ENCODE measurements around the gene SFSWAP.
"Not testable (repeated sequence)": the region's sequence is repeated elsewhere in the genome, so short reads cannot be mapped to it uniquely, and the experiment has no call there.

SFSWAP gene

GRCh38 chr12:131704509-131704908 lies 6.4 kb upstream of the SFSWAP start:
- no peak for DNase-seq

- not testable (repeated sequence) for DNase-seq
Measured at GRCh38 chr12:131706709-131707108, 4.2 kb upstream of the SFSWAP start.

GRCh38 chr12:131709226-131709625 lies 1.7 kb upstream of the SFSWAP start:
- no peak for DNase-seq

GRCh38 chr12:131711551-131712205 lies 788 bp downstream of the SFSWAP start:
- no peak for DNase-seq

GRCh38 chr12:131713349-131713748 lies 2.5 kb downstream of the SFSWAP start:
- DNase-seq: no peak

DNA sequence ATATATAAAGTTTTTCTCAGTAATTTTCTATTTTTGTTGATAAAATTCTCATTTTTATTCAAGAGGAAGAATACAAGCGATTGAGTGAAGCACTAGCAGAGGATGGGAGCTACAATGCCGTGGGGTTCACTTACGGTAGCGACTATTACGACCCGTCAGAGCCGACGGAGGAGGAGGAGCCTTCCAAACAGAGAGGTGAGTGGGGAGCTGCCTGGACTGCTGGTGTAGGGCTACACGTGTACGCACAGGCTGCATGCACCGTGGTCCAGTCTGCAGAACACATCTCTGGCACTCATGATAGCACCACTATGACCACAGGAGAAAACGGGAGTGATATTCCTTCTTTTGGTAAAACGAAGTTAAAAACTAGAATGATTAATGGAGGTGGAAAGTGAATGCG lies 3.9 kb downstream of the SFSWAP start:
- no peak for DNase-seq

DNA sequence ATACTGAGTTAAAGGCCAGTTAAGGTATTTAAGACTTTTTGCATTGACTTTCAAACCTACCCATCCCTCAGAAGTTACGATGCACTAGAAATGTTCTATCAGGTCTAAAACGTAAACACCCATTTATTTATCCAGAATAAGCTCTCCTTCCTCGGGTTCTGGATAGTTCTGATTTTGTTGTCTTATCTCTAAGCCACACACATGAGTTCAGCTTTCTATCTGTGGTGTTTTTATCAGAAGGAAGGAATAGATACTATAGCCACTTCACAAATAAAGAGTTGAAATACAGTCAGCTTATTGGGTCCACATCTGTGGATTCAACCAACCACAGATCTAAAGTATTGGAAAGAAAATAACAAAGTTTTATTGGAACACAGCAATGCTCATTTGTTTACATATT lies 5.4 kb downstream of the SFSWAP start:
- no peak for DNase-seq

DNA sequence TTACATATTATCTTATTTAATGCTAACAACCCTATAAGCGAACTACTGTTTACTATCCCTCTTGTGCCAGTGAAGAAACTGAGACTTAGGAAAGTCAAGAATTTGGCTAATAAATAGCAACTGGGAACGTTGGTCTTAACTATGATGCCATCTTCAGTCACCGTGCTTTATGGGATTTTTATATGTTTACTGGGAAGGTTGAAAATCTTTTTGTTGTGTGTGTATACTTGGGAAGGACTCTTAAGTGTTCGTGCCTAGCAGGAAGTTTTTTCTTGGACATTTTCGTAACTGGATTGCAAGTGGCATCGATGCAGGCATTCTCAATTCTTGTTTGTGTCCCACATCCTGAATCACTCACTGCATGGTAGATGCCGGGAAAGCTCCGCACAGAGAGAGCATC lies 9.4 kb downstream of the SFSWAP start:
- DNase-seq: no peak

DNA sequence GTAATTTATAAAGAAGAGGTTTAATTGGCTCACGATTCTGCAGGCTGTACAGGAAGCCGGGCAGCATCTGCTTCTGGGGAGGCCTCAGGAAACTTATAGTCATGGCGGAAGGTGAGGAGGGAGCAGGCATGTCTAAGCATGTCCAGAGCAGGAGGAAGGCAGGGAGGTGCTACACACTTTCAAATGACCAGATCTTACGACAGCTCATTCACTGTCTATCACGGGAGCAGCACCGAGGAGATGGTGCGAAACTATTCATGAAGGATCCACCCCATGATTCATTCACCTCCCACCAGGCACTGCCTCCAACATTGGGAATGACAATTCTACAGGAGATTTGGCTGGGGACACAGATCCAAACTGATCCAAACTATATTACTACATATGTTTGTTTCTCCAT lies 10.0 kb downstream of the SFSWAP start:
- DNase-seq: no peak

GRCh38 chr12:131721548-131721947 lies 10.7 kb downstream of the SFSWAP start:
- DNase-seq: no peak

DNA sequence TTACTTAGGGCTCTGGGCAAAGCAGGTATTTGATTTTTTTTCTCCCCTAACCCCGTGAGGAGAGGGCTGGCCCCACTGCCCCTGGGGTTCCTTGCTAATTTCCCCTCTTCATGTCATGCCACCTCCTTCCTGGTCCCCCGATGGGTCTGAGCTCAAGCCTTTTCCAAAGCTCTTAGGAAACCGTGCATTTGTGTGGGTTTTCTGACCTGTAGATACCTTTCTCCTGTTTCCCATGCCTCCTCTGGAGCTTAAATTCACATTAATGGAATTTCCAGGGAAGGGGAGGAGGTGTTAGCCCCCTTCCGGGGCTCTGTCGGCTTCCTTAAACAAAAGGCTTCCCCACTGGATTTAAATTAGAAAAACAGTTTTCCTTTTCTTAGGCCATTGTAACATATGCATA lies 12.6 kb downstream of the SFSWAP start:
- no peak for DNase-seq

DNA sequence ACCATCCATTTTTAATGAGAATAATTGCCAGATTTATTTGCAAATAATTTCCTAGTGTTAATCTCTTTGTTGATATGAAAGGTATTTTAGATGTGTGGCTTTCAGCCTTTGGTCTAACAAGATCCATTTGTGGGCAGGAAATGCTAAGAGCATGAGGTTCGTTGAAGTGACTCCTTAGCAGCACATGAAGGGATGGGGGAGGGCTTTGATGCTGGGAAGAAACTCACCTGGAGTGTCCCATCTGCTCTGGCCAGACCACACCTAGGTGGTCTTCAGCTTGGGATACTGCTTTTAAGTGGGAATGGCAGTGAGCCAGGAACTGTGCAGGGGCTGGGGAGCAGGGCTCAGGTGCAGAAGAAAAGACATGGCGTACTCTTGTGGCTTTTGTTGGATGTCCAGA lies 13.6 kb downstream of the SFSWAP start:
- no peak for DNase-seq

DNA sequence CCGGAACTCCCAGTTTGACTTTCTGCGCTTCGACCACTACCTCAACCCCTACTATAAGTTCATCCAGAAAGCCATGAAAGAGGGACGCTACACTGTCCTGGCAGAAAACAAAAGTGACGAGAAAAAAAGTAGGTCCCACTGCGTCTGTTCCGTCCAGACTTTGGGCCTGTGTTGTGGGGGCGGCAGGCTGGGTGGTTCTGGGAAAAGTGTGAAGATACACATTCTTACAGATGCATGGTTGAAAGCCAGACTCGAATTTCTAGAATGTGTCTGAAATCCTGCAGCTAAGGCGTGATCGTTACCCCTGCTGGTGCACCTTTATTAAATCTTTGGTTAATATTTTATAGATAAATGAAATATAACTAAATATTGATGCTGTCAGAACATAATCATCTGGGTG lies 14.6 kb downstream of the SFSWAP start:
- DNase-seq: no peak

DNA sequence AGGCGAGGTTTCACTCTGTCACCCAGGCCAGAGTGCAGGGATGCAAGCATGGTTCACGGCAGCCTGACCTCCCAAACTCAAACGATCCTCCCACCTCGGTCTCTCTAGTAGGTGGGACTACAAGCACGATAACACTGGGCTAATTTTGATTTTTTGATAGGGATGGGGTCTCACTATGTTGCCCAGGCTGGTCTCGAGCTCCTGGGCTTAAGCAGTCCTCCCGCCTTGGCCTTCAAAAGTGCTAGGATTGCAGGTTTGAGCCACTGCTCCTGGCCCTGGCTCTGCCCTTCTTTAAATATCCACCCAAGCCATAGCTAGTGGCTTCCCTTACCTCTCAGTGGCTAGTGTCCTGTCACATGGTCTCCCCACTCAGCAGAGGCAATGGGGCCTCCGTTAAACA lies 17.8 kb downstream of the SFSWAP start:
- no peak for DNase-seq

- DNase-seq: no peak
Measured at GRCh38 chr12:131729254-131729955, 18.5 kb downstream of the SFSWAP start.

GRCh38 chr12:131732996-131733615 lies 22.2 kb downstream of the SFSWAP start:
- no peak for DNase-seq

- no peak for DNase-seq
Measured at GRCh38 chr12:131733874-131734273, 23.0 kb downstream of the SFSWAP start.

DNA sequence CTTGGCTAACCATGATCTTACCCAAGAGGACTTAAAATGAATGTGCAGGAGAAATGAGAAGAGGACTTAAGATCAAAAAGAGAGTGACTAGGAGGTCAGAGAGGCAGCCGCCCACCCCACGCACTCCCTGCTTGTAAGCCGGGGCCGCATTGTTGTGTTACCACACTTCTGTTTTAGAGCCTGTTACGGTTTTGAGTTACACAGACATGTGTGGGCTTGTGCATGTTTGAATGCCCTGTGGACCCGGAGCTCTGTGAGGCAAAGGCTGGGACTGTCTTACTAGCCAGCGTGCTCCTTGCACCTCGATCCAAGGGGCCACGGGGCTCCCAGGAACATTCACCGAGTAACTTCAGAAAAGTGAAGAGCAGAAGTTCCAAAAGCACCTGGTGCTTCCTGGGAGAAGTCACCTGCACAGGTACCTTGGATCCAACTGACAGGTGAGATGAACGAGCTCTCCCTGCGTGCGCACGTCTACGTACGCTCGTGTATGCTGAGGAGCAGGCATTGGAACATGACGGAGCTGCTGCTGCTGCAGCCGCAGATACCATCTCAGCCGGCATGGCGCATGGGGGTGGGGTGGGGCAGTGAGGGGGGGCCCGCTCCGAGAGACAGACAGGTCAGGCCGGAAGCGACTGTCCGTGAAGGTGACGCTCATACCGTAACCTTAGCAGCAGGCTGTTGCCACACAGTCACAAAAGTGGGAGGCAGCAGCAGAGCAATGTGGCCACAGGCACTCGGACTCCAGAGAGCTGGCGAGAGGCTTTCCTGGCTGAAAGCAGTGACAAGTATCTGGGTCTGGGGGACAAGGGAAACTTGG lies 23.7 kb downstream of the SFSWAP start:
- DNase-seq: no peak

DNA sequence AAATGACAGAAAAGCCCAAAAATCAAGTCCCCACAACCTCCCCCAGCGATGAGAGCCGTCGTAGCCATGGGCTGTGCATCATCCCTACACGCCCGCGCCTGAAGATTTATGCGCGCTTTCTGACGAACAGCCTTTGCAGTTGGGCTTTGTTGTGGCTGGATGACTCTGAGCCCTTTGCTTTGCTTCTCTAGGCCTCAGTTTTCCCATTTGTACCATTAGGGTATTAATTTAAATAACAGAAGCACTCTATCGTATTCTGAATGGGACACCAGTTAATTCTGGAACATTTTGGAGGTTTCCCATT lies 24.2 kb downstream of the SFSWAP start:
- DNase-seq: no peak

GRCh38 chr12:131735476-131736445 lies 24.9 kb downstream of the SFSWAP start:
- no peak for DNase-seq

DNA sequence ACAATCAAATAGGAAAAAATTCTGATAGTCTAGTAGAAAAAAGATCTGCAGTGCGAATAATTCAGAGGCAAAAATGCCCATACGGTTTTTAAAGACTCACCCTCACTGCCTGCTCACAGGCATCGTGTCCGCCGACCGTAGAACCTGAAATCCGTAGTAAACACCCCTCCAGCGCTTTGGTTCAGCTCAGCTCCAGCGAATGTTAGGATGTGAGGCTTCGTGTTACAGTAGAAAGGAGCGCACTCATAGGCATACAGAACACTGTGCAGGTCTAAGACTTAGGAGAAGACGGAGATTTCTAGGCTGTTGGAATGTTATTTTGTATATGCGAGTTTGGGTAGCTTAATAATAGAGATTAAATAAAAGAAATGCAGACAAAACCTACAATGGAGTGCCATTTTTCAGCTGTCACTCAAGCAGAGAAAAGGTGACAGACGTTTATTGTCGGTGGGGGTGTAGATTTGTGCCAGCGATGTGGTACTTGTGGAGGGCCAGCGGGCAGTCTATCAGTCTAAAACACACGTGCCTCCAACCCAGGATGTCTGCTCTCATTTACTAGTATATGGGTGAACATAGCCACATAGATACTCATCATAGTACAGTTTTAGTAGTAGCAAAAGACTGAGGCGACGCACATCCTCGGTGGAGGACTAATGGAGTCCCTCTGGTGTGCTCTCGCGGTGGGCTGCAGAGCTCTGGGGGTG lies 25.7 kb downstream of the SFSWAP start:
- no peak for DNase-seq

Measured in NCI-H1105 (cell line).